DND-41 (cell line): ENCODE measurements around the gene CELSR3.

ENCODE experiments used
- ATAC-seq: fragments of 200-7000 bp; cut with Tn5 transposase; 3 replicates; pipeline ENCODE4 v1.9.1; 2021; ENCODE audit warnings: low read depth; ENCODE audit not compliant: insufficient read depth
- DNase-seq: peaks from one replicate; pipeline ENCODE4 v3.0.0-alpha.2; 2020
- H2AFZ ChIP-seq: 2 replicates; pipeline ENCODE4 v1.6.0; 2012; ENCODE audit warnings: low read depth, low read length
- H3K27ac ChIP-seq: 2 replicates; pipeline ENCODE4 v1.5.1; 2012; ENCODE audit warnings: low read length, inconsistent platforms
- H3K27me3 ChIP-seq: fragments of 200-600 bp; sonication (generic); 2 replicates; pipeline ENCODE4 v1.6.0; 2012; ENCODE audit warnings: low read length, mild to moderate bottlenecking, inconsistent platforms; ENCODE audit not compliant: insufficient read depth, poor library complexity
- H3K36me3 ChIP-seq: 2 replicates; pipeline ENCODE4 v1.5.1; 2012; ENCODE audit warnings: low read length, inconsistent platforms; ENCODE audit not compliant: insufficient read depth
- H3K4me1 ChIP-seq: 2 replicates; pipeline ENCODE4 v1.5.1; 2012; ENCODE audit warnings: mild to moderate bottlenecking, low read length; ENCODE audit not compliant: insufficient read depth
- H3K4me2 ChIP-seq: 2 replicates; pipeline ENCODE4 v1.6.0; 2012; ENCODE audit warnings: mild to moderate bottlenecking, moderate library complexity, low read length, inconsistent platforms; ENCODE audit not compliant: insufficient read depth
- H3K4me3 ChIP-seq, 2 experiments: fragments of 200-600 bp in 1 of 2; shearing (Covaris generic) in 1 of 2; 2 replicates each; pipeline ENCODE4 v1.5.1; 2012 to 2016; ENCODE audit warnings: inconsistent platforms in 2 of 2, low read length in 2 of 2, mild to moderate bottlenecking in 2 of 2, low read depth in 1 of 2, moderate library complexity in 1 of 2
- H3K79me2 ChIP-seq: 2 replicates; pipeline ENCODE4 v1.6.0; 2012; ENCODE audit warnings: low read length, inconsistent platforms; ENCODE audit not compliant: insufficient read depth
- H3K9ac ChIP-seq: 2 replicates; pipeline ENCODE4 v1.6.0; 2012; ENCODE audit warnings: low read depth, mild to moderate bottlenecking, inconsistent platforms, low read length, moderate library complexity
- H3K9me3 ChIP-seq: 2 replicates; pipeline ENCODE4 v1.5.1; 2012; ENCODE audit warnings: low read length, moderate library complexity, mild to moderate bottlenecking, inconsistent platforms; ENCODE audit not compliant: insufficient read depth, severe bottlenecking
- H4K20me1 ChIP-seq: 2 replicates; pipeline ENCODE4 v1.6.0; 2012; ENCODE audit warnings: low read length; ENCODE audit not compliant: insufficient read depth
- CTCF ChIP-seq: IDR thresholded peaks from 2 replicates; pipeline ENCODE4 v1.5.1; 2012; ENCODE audit warnings: borderline replicate concordance, low read length, moderate library complexity, mild to moderate bottlenecking; ENCODE audit not compliant: poor library complexity, severe bottlenecking; ENCODE audit errors: extremely low read depth
- EZH2 ChIP-seq: IDR thresholded peaks from 3 replicates; pipeline ENCODE4 v1.6.1; 2012; ENCODE audit warnings: borderline replicate concordance, low read depth, mild to moderate bottlenecking, moderate library complexity, low read length, inconsistent platforms; ENCODE audit not compliant: severe bottlenecking

The CELSR3 gene

GRCh38 chr3:48664313-48664644 is 1.6 kb upstream of the CELSR3 start:
- Histone ChIP-seq H3K27ac (no peak overlapping the region), H3K9ac (no peak overlapping the region), H3K4me2 (no peak overlapping the region), H3K9me3 (no peaks in the 10 kb centered on the region), H3K4me3 (no peak overlapping the region), H3K36me3 (peaks cover 5% of the 10 kb centered on the region; the same call in 1 of the 2 replicates), H2AFZ (no peak overlapping the region), H3K4me1 (no peaks in the 10 kb centered on the region), H3K27me3 (no peaks in the 10 kb centered on the region), H4K20me1 (no peaks in the 10 kb centered on the region), H3K79me2 (no peaks in the 10 kb centered on the region)
- DNase-seq, result no peak
- TF ChIP-seq CTCF, result no peak
- TF ChIP-seq EZH2, result no peak
- ATAC-seq, result no peak

GRCh38 chr3:48663489-48664312 is 1.0 kb upstream of the CELSR3 start:
- no peak for TF ChIP-seq CTCF
- no peak for TF ChIP-seq EZH2
- Histone ChIP-seq H3K9me3 (no peaks in the 10 kb centered on the region), H3K4me3 (no peak overlapping the region), H3K36me3 (peaks cover 5% of the 10 kb centered on the region; the same call in 1 of the 2 replicates), H4K20me1 (no peaks in the 10 kb centered on the region), H3K27me3 (no peaks in the 10 kb centered on the region), H3K9ac (no peak overlapping the region), H3K4me2 (no peak overlapping the region), H3K79me2 (no peaks in the 10 kb centered on the region), H3K4me1 (no peaks in the 10 kb centered on the region), H2AFZ (no peak overlapping the region), H3K27ac (no peak overlapping the region)
- ATAC-seq, result no peak
- DNase-seq, result no peak

GRCh38 chr3:48662145-48662752 is 437 bp downstream of the CELSR3 start:
- Histone ChIP-seq H3K4me2 (no peak overlapping the region), H3K4me1 (no peaks in the 10 kb centered on the region), H2AFZ (no peak overlapping the region), H3K9ac (no peak overlapping the region), H3K27me3 (no peaks in the 10 kb centered on the region), H3K9me3 (no peaks in the 10 kb centered on the region), H3K36me3 (peaks cover 5% of the 10 kb centered on the region; the same call in 1 of the 2 replicates), H3K4me3 (no peak overlapping the region), H3K79me2 (no peaks in the 10 kb centered on the region), H3K27ac (no peak overlapping the region), H4K20me1 (no peaks in the 10 kb centered on the region)
- DNase-seq (no peak), ATAC-seq (no peak)
- no peak for TF ChIP-seq EZH2
- TF ChIP-seq CTCF, result no peak
